HG03039 (cell line): ENCODE results near the gene MACROD2.
A peak's percentile ranks its signal among the peaks of the same experiment; 100 is the strongest.
"Not testable (repeated sequence)": the region's sequence is repeated elsewhere in the genome, so short reads cannot be mapped to it uniquely, and the experiment has no call there.

Experiments used
- ATAC-seq: cut with Tn5 transposase; IDR thresholded peaks from one replicate; pipeline ENCODE4 v1.9.1; 2021; ENCODE audit warnings: mild to moderate bottlenecking, moderate library complexity; ENCODE audit not compliant: unreplicated experiment

The MACROD2 gene

DNA sequence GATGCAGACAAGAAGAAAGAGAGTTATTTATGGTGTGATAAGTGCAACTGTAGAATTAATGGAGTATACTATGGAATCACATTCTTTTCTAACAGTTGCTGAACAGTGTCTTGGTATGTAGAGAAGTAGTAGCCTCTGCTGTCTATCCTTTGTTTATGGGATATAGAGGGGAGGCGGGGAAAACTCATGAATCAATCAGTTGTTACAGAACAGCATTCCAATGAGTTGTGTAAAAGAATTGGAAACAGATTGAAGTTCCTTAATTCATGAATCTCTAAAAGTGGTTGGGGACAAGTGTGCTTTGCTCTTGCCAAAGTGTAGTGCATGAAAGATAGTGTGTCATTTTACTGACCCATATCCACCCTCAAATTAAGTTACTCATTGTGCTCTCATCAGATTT, 264.4 kb downstream of the MACROD2 start:
- ATAC-seq: no peak

DNA sequence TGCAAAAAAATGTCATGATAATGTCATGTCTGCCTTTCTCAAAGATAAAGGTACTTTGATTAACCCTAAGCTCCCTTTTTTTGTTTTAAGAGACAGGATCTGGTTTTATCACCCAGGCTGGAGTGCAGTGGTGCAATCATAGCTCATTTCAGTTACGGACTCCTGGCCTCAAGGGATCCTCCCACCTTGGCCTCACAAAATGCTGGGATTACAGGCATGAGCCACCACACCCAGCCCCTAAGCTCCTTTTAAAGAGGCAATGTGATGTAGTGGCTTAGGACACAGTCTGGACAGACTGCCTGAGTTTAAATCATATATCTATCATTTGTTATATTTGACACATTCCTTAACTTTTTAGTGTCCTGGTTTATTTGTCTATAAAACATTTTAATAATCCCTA, 265.1 kb downstream of the MACROD2 start:
- no peak for ATAC-seq

DNA sequence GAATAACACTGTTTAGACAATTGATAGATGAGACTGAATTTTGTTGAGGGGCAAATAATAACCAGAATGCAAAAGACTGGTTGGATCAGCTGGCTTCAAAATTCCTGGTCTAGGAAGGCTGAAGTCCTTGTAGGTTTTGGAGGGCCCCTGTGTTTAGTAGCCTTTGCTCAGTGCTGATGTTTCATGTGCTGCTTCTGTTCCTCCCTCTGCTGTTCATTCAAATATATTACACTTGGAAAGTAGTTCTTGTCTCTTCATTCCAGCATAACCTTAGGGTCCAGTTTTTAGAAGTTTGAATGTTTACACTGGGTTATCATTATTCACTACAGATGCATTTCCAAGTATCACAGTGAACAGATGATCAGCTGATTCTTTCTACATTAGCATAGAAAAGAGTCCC, 269.6 kb downstream of the MACROD2 start:
- ATAC-seq: no peak

DNA sequence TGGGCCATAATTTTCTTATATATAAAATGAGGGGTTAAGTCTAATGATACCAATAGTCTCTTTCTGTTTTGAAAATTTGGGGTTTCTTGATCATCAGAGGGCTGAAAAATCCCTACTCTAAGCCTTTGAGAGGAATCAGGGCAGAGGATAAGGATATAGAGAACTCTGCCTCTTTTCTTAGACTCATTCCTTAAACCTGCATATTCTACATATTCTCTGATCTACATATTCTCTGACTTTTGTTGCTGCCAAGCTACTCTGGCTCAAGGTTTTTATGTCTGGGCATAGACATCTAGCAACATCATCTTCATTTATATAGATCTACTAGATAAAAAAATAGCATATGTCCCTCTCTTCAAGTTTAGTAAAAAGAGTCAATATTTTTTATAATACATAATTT, 270.9 kb downstream of the MACROD2 start:
- no peak for ATAC-seq

DNA sequence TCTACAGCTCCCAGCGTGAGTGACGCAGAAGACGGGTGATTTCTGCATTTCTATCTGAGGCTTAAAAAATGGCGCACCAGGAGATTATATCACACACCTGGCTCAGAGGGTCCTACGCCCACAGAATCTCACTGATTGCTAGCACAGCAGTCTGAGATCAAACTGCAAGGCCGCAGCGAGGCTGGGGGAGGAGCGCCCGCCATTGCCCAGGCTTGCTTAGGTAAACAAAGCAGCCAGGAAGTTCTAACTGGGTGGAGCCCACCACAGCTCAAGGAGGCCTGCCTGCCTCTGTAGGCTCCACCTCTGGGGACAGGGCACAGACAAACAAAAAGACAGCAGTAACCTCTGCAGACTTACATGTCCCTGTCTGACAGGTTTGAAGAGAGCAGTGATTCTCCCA, 275.4 kb downstream of the MACROD2 start:
- not testable (repeated sequence) for ATAC-seq

DNA sequence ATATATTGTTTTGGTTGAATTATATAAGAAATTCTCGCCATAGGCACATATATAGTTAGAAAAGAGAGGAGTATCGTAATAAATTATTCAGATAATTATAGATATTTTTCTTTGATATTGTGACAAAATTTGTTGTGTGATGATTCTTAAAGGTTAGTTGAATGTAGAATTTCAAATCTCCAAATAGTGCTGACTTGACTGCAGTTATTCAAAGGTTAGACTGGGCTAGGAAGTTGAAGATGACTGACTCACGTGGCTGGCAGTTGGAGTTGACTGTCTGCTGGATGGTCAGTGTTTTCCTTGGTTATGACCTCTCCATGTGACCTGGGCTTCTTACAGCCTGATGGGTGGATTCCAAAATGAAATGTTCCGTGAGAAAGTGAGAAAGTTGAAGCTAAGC, 286.8 kb downstream of the MACROD2 start:
- no peak for ATAC-seq

DNA sequence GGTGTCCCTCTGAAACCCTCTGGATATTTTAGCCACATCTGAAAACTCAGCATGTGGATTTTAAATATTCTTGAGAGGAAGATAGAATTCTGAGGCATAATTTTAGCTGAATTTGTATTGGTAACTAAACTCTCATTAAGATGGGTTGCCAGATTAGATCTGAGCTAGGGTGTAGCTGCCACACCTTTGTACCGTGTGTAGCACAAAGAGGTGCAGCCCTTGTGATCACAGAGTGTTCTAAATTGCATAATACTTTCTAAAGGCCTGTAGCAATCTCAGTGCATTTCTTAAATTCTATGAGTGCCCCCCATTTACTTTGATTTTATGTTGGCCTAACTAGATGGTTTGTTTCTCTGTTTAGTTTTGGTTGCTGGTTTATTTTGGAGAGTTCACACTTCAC, 289.1 kb downstream of the MACROD2 start:
- no peak for ATAC-seq

DNA sequence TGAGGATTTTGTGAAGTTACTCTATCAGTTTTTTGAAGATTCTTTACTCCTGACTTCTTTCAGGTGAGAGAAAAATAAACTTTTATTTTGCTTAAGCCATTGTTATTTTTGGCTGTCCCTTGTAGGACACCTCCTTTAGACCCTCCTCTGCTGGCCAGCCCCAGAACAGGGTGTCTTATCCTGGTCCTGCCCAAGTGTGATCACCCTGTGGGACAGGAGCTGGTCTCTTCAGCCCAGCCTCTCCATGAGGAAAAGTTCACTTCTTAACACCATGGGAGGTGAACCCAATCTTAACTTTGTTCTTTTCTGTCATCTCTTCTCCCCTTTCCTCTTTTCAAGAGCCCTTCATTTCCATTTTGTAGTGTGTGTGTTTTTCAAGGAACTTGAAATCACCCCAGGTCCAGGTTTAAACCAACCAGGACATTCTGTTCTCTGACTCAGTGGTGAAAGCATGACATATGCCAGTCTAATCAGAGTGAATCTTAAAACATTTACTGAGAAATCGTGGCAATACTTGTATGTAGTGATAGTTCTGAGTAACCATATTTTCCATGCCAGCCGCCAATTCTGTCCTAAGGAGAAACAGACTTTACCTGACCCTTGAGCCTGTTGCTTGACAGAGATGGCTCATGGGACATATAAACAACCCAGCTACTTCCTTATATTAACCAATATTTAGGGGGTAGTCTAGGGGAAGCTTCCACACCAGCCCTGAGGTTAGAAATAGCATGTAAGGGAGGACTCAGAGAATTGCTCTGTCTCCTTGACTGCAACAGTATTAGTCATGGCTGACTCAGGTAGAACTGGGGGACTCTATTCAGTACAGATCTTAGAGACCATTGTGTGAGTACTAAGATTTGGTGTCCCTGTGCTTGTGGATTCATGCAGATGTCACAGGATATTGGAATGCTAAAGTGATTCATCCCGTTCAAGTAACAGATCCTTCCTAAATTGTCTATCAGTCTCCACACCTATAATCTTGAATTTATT, 293.3 kb downstream of the MACROD2 start:
- ATAC-seq: no peak

DNA sequence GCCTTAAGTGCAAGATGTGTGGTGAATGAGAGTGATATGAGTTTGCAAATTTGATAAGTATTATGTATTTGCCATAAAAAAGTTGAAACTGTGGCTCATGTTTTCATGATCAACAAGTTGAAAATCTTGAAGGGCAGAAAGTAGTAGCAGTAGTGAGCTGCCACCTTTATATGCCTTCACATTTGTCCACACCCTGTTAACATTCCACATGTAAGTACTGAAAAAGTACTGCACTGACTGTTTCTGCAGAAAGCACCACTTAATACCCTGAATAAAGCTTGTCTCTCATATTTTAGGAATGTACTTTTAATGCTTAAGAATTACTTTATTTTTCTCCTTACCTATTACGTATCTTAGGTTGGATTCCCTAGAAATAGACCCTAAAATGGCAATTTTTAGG, 296.2 kb downstream of the MACROD2 start:
- ATAC-seq: no peak

DNA sequence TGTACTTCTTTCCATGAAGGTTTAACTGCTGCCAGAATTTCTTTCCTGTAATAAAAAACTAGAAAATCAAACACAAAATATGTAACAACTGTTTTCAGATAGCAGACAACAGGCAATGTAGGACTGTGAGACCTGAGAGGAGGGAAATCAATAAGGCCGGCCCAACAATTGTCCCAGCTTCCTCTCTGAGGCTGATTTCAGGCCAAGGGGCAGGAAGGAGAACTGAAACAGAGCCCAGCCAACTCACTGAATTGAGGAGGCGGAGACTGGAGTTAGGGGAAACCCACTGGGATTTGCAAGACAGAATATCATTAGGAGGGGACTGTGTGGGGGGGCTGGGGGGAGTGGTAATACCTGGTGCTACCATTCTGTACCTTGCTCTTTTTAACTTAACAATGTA, 299.9 kb downstream of the MACROD2 start:
- peak; percentile 77 for ATAC-seq

DNA sequence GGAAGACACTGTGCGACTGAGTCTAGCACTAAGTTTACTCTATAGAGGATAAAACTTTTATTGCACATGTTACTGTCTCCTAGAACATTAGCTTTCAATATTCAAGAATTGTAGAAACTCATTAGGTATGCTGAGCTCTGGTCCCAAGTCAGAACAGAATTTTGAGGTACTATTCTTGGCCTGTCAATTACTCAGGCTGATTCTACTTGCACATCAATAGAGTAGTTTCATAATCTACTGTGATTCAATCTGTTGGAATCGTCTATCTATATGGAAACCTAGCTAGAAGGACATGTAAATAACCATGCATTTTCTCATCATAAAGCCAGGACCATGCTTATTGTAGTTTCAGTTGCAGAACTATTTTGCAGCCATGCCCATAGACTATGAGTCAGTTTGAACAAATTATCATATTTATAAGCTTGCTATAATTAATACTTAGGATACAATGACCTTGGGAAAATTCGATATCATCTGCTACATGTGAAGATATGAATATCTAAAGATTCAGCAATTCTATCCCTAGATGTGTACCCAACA, 300.5 kb downstream of the MACROD2 start:
- peak; percentile 15 for ATAC-seq

DNA sequence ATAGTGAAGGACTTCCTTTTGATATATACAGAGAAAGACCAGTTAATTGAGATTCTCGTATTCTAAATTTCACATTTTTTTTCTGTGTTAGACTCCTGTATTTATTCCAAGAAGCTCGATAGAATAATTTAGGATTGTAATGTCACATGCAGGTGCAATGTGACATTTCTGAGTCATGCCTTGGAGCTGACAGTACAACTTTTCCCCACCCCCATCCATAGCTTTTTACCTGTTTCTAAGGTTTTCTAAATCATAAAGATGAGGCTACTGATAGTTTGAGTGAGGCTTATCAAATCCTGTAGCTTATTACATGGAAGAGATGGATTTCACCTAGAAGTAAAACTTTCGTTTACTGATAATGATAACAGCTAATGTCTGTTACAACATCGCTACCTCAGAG, 304.5 kb downstream of the MACROD2 start:
- ATAC-seq: no peak

DNA sequence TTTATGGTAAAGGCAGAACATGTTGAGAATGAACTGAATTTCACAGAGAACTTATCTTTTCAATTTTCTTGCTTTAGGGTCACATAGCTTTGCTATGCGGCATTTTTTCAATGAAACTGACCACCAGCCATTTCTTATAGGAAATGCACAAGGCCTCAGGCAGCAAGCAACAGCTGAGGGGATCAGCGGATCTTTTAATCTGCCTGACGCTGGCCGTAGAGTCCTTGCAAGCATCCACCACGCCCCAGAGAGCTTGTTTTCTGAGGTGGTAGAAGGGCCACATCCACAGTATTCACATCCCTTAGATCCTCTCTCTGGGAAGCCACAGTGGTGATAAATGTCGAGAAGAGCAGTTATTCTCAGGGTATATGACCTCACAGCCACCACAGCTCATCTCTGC, 307.8 kb downstream of the MACROD2 start:
- no peak for ATAC-seq

DNA sequence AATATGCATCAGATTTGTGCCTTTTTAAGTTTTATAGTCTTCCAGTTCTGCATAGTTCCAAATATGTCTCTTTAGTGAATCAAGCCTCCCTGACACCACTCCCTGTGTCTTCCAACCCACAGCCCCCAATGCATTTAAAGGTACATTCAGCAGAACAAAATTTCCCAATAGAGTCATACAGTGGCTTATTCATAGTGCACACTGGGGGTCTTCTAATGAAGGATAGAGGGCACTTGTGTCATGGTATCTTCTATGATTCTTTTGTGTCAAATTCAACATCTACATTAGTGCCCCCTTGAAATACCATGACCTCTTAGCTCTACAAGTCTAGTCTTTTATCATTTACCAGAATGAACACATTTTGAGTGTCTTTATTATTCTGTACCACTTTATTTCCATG, 308.3 kb downstream of the MACROD2 start:
- no peak for ATAC-seq

DNA sequence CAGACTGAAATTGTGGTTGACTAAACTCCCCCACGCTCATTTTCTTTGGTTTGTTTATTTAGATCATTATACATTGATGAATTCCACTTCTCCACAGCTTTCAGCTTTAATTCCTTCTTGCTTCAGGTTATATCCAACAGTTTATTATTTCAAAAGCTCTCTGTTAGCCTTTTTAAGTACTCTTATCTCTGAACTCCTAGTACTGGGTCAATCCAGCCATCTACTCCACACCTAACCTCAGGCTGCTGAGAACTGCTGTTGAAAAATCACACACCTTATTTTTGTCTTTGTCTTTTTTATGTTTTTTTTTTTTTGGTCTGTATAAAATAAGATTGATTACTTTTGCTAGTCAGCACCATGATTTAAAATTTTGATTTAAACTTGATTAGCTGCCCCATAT, 309.2 kb downstream of the MACROD2 start:
- ATAC-seq: no peak

DNA sequence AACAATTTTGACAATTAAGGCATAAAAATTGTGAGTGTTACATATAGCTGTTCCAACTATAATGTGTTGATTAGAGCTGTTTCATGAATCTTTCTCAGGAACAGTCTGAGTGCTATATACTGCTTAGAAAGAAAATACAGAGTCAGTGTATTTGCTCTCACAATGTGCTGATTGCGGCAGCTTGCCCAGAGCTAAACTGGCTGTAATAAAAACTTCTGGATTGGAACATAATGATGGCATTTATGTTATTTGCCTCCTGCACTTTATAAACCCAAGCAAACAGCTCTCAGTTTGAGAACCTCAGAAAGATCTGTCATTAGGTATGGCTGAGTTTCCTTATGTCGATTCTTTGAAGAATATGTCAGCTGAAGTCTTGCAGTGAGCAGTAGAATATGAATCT, 312.6 kb downstream of the MACROD2 start:
- no peak for ATAC-seq

DNA sequence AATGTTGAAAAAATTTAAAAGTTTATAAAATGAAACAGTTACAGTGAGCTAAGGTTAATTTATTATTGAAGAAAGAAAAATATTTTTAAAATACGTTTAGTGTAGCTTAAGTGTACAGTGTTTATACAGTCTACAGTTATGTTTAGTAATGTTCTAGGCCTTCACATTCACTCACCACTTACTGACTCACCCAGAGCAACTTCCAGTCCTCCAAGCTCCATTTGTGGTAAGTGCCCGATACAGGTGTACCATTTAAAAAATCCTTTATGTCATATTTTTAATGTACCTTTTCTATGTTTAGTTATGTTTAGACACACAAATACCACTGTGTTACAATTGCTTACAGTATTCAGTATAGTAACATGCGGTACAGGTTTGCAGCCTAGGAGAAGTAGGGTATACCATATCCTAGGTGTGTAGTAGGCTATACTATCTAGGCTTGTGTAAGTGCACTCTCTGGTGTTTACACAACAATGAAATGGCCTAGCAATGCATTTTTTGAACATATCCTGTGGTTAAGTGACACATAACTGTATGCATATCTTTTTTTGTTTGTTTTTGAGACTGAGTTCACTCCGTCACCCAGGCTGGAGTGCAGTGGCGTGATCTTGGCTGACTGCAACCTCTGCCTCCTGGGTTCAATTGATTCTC, 315.8 kb downstream of the MACROD2 start:
- no peak for ATAC-seq

DNA sequence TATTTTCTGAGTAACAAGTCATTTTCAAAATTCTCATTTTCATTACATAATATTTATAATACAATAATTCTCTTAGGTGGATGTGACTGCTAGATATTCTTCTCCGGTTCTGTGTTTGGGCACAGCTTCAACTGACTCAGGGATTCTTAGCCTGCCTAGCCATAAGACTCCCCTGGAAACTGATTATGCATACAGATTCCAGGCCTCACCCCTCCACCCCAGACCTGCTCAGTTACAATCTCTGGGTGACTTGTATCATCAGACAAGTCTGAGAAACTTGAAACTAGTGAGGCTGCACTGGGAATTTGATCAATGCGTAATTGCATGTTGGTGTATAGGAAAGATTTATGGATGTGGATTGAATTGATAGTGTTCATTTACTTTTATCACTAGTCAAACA, 316.7 kb downstream of the MACROD2 start:
- ATAC-seq: no peak

DNA sequence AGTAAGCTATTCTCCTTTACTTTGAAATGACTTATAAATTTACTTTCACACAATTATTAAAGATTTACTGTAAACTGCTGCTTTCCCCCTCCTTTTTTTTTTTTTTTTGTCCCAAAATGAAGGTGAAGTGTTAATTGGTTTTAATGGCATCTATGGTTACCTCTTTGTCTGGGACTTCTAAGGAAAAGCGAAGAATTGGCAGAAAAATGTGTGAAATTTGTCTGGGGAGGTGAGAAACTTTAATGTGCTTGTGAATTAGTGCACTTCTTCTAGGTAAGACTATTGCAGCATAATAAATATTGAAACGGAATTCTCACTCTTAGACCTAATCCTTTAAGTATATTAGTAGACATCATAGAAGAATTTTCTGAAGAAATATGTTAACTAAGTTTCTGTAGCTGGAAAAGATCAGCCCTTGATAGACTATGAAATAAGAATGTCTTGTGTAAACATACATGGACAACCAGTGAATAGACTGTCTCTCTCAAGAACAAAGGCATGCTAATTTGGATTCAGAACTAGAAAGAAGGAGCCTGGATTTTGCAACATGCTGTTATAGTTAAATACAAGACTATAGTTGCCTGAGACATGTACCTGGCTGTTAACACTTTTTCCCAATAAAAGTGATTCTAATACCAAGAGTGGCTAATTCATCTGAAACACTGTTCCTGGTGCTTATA, 318.2 kb downstream of the MACROD2 start:
- ATAC-seq: no peak

DNA sequence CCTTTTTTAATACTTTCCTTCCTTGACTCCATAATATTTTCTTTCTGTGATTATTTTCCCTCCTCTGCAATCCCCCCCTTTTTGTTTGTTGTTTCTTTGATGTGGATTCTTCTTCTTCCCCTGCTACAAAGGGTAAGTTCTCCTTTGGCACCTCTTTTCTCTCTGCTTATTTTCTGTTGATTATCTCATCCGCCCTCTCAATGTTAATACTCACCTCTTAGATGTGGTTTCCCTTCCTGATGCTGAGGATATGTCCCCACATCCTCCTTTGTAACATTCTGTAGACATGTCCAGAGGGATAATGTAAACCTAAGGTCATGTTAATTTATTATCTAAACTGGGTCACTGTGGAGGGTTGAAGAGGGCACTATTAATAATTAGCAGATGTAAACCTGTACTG, 324.4 kb downstream of the MACROD2 start:
- no peak for ATAC-seq

DNA sequence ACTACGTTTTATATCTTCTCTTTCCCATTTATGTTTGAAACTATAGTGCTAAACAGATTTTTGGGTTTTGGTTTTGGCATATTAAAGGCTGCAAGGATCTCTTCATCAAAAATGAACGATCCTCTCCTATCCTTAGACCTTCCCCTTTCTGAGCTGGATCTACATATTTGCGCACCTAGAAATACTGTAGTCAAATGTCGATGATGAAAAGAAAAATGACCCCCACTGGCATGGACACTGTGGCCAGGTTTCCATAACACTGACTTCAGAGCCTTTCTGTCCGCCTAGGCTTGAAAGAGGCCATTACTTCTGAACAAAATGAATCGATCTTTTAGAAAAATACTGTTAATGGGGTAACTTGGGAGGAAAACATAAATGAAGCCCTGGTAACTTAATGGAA, 336.3 kb downstream of the MACROD2 start:
- ATAC-seq: no peak
